Measurements from ENCODE around the gene PDCL2. TPM values are rescaled to one million over a fixed set of nuclear protein-coding genes. Genes with fewer than 3 reads are reported as not detected.

Gene PDCL2
- total and polyA plus RNA-seq, 10 of the 15 experiments (the other 5 are each of a cell fraction or from before 2014, with no cell fraction given) = not detected

DNA sequence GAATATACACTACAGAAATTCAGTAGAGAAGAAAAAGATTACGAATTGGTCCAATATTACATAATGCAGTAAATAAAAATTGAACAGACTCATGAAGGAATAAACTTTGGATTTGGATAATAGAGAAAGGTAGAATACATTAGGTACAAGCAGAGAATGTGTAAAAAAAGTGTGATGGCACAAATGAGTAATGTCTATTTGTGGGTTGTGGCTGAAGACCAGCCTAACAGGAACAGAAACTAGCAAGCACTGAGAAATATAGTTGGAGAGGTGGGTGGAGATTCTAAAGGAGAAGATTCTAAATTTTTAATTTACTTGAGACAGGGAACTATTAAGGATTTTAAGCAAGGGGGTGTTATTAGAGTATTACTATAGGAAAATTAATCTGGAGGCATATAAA is 30.2 kb downstream of the PDCL2 start (continued):
- TF ChIP-seq CREM (IDR thresholded peaks at IDR 0.05; ENCODE audit: low read depth) (peak; percentile 78), NKRF (conservative IDR thresholded peaks at IDR 0.05) (no peak), MXI1 (IDR thresholded peaks at IDR 0.05; ENCODE audit: low read depth, low read length) (no peak), CREB1 (IDR thresholded peaks at IDR 0.05; ENCODE audit: low read depth) (0 out of 2 replicates have a peak, but pooled peaks have one; percentile 35), RELB (IDR thresholded peaks at IDR 0.05; ENCODE audit: low read depth) (peak; percentile 70), BCL11A (IDR thresholded peaks at IDR 0.05; ENCODE audit: low read depth, low read length) (peak; percentile 89), JUNB (IDR thresholded peaks at IDR 0.05) (peak; percentile 79), POLR2A (IDR thresholded peaks at IDR 0.05; ENCODE audit: low read depth, low read length) (no peak), PRDM15 (CRISPR knock-in tag; IDR thresholded peaks at IDR 0.05) (no peak), ZSCAN29 (IDR thresholded peaks at IDR 0.05) (no peak), WRNIP1 (IDR thresholded peaks at IDR 0.05; ENCODE audit: borderline replicate concordance, low read depth, low read length) (no peak), POLR2AphosphoS2 (IDR thresholded peaks at IDR 0.05; ENCODE audit: low read depth, low read length) (no peak), MEF2B (IDR thresholded peaks at IDR 0.05; ENCODE audit: partially characterized antibody, poor library complexity, severe bottlenecking) (peak; percentile 88), RBBP5 (conservative IDR thresholded peaks at IDR 0.05) (no peak), NBN (IDR thresholded peaks at IDR 0.05) (peak; percentile 37; the same call in 1 of the 2 replicates), NFIC (IDR thresholded peaks at IDR 0.05; ENCODE audit: low read depth, low read length) (peak; percentile 86), SMAD5 (IDR thresholded peaks at IDR 0.05; ENCODE audit: low read depth) (no peak)
- TF ChIP-seq, protein P1, sequence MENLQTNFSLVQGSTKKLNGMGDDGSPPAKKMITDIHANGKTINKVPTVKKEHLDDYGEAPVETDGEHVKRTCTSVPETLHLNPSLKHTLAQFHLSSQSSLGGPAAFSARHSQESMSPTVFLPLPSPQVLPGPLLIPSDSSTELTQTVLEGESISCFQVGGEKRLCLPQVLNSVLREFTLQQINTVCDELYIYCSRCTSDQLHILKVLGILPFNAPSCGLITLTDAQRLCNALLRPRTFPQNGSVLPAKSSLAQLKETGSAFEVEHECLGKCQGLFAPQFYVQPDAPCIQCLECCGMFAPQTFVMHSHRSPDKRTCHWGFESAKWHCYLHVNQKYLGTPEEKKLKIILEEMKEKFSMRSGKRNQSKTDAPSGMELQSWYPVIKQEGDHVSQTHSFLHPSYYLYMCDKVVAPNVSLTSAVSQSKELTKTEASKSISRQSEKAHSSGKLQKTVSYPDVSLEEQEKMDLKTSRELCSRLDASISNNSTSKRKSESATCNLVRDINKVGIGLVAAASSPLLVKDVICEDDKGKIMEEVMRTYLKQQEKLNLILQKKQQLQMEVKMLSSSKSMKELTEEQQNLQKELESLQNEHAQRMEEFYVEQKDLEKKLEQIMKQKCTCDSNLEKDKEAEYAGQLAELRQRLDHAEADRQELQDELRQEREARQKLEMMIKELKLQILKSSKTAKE (IDR thresholded peaks at IDR 0.05; ENCODE audit: low read depth, poor library complexity, severe bottlenecking) = peak; percentile 79
- TF ChIP-seq, protein P2, sequence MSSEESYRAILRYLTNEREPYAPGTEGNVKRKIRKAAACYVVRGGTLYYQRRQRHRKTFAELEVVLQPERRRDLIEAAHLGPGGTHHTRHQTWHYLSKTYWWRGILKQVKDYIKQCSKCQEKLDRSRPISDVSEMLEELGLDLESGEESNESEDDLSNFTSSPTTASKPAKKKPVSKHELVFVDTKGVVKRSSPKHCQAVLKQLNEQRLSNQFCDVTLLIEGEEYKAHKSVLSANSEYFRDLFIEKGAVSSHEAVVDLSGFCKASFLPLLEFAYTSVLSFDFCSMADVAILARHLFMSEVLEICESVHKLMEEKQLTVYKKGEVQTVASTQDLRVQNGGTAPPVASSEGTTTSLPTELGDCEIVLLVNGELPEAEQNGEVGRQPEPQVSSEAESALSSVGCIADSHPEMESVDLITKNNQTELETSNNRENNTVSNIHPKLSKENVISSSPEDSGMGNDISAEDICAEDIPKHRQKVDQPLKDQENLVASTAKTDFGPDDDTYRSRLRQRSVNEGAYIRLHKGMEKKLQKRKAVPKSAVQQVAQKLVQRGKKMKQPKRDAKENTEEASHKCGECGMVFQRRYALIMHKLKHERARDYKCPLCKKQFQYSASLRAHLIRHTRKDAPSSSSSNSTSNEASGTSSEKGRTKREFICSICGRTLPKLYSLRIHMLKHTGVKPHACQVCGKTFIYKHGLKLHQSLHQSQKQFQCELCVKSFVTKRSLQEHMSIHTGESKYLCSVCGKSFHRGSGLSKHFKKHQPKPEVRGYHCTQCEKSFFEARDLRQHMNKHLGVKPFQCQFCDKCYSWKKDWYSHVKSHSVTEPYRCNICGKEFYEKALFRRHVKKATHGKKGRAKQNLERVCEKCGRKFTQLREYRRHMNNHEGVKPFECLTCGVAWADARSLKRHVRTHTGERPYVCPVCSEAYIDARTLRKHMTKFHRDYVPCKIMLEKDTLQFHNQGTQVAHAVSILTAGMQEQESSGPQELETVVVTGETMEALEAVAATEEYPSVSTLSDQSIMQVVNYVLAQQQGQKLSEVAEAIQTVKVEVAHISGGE (CRISPR knock-in tag; IDR thresholded peaks at IDR 0.05) = no peak
